M059J (cell line): ENCODE measurements around the gene TNFSF18. TPM values are rescaled to one million over a fixed set of nuclear protein-coding genes. Genes with fewer than 3 reads are reported as not detected.

Experiments
- total RNA-seq: library from RNA; depleted of rRNA; stranded (reverse); fragments of >200 nt; shearing (Covaris generic); gene quantifications from 2 replicates; pipeline ENCODE4 v1.2.3, GENCODE V29; 2014; rRNA removed

Gene TNFSF18
- total RNA-seq, 1 experiment from 2014 or later: 14.2 TPM

Other genes starting within 250 kb of the TNFSF18 start
- gene TNFSF4, start 156.4 kb upstream of the TNFSF18 start, total RNA-seq: 14.6 and 14.7 TPM in 2 replicates